HuH-7.5 (cell line): ENCODE measurements around the gene BRINP1.

ENCODE experiments used
- DNase-seq: peaks from one replicate; pipeline ENCODE4 v3.0.0; 2011; ENCODE audit warnings: low spot score

Gene BRINP1, protein sequence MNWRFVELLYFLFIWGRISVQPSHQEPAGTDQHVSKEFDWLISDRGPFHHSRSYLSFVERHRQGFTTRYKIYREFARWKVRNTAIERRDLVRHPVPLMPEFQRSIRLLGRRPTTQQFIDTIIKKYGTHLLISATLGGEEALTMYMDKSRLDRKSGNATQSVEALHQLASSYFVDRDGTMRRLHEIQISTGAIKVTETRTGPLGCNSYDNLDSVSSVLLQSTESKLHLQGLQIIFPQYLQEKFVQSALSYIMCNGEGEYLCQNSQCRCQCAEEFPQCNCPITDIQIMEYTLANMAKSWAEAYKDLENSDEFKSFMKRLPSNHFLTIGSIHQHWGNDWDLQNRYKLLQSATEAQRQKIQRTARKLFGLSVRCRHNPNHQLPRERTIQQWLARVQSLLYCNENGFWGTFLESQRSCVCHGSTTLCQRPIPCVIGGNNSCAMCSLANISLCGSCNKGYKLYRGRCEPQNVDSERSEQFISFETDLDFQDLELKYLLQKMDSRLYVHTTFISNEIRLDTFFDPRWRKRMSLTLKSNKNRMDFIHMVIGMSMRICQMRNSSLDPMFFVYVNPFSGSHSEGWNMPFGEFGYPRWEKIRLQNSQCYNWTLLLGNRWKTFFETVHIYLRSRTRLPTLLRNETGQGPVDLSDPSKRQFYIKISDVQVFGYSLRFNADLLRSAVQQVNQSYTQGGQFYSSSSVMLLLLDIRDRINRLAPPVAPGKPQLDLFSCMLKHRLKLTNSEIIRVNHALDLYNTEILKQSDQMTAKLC

DNA sequence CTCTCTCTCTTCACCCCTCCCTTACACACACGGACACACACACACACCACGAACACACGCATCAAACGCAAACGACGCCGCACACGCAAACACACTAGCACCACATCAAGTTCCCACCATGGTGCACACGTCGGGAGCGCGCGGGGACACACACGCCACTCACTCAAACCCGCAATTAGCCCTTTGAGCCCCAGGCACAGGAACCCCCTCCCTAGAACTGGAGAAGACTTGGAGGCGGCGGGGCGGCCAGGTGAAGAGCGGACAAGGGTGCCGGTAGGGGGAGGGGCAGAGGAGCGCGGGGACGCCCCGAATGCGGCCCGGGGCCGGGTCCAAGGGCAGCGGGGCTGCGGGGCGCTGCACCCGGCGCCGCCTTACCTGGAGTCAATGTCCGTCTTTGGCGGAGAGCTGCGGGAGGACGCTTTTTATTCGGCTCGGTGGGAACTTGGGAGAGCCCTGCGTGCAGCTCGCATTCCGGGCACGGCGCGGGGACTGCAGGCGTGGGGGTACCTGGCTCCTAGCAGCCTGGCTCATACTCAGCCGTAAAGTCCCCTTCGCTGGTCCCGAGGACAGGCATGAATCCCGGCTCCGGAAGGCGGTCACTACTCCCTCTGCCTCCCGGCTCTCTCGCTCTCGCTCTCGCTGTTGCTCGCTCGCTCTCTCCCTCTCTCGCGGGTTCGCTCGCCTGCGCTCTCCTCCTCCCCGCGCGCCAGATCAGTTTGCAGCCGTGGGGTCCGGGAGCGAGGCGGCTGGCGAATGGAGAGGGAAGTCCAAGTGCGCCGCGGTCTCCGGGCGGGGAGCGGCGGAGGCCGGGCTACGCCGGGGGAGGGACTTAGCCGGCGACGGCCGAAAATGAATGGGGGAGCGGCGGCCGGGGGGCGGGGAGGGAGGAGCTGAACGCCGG lies at the start of gene BRINP1:
Gene BRINP1 (minus strand): TSS at position 755 of the 901 bp plus-strand sequence. CDS start 56,080 bp downstream, outside the sequence.
- no peak for DNase-seq

DNA sequence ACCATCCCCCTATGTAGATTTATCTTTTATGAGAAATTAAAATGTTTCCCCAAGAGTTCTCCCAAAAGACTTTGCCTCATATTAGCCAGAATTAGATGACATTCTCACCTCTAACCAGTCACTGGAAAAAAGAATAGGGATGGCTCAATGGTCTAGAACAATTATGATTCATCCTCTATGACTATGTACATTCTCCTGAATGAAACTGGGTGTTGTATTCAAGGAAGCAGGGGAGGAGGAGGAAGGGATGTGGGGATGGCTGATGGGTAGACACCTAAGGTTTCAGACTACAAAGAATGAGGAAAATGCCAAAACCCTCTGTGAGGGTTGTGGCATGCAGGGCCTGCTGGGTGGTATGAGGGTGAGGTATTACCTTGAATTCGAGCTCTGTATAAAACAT lies 49.5 kb upstream of the BRINP1 start:
- DNase-seq = no peak

DNA sequence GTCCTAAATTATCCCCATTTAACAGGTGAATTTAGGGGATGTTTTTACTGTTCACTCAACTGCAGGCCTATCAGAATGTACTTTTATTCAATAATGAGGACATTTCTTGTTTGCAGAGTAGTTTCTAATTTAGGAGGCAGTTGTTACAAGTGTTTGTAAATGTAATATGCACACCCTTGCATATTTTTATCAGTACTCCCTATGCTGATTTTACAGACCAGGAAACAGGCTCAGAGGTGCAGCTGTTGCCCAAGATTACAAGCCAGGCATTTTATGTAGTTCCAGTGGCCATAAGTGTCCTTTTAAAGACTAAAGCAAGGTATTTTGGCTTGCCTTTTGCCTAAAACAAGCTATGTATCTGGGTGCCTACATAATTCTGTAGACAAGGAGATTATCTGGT lies 47.6 kb upstream of the BRINP1 start:
- DNase-seq = no peak

DNA sequence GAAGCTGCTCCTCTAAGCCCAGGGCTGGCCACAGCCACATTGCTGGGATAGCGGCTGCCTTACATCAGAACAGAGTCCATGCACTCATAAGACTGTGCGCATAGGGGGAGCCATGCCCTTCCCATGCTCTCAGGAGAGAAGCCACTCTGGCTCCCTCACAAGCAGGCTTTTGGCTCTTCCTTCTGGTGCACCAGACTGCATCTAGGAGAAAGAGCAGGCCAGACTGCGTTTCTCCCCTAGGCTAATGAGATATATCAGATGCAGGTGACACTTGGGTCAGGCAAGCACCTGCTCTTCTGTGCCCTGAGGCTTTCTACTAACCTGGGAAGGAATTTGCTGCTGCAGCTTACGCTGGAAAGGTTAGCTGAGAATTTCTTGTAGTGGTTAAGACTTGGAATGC lies 43.2 kb upstream of the BRINP1 start:
- no peak for DNase-seq

GRCh38 chr9:119409552-119409951 lies 40.3 kb upstream of the BRINP1 start:
- DNase-seq = no peak

DNA sequence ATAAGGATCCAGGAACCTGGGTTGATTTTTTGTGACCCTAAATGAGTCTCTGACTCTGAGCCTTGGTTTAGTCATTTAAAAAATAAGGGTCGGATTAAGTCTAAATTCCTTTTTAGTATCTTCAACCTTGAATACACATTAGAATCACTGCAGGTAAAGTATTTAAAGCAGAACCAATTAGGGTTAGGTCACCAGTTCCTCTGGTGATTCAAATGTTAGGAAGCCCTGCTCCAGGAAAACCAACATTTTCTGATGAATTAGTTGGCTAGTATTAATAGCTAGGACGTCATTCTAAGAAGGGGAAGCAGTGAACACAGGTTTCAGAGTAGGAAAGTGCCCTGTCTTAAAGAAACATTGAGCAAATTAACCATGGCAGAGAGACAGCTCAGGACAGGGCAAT lies 31.4 kb upstream of the BRINP1 start:
- DNase-seq = no peak

GRCh38 chr9:119398350-119398749 lies 29.1 kb upstream of the BRINP1 start:
- no peak for DNase-seq

GRCh38 chr9:119391878-119392277 lies 22.6 kb upstream of the BRINP1 start:
- no peak for DNase-seq

GRCh38 chr9:119375892-119376291 lies 6.7 kb upstream of the BRINP1 start:
- no peak for DNase-seq

DNA sequence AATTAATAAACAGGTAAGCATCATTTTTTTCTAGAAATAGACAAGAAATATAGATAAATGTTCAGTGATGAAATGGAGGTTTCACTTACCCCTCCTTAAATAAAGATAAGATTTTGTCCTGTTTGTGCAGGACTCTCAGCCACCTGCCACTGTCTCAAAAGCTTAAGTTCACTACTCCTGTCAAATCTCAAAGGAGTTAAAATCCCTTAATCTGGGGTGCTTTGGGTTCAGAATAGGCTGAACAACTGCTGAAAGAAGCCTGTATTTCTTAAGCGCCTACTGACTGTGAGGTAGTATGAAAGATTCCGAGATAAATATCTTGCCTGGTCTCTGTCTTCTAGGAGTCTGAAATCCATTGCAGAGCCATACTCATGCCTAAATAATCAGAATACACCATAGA lies 3.7 kb upstream of the BRINP1 start:
- DNase-seq = no peak

GRCh38 chr9:119370816-119371215 lies 1.6 kb upstream of the BRINP1 start:
- DNase-seq = peak; percentile 55

DNA sequence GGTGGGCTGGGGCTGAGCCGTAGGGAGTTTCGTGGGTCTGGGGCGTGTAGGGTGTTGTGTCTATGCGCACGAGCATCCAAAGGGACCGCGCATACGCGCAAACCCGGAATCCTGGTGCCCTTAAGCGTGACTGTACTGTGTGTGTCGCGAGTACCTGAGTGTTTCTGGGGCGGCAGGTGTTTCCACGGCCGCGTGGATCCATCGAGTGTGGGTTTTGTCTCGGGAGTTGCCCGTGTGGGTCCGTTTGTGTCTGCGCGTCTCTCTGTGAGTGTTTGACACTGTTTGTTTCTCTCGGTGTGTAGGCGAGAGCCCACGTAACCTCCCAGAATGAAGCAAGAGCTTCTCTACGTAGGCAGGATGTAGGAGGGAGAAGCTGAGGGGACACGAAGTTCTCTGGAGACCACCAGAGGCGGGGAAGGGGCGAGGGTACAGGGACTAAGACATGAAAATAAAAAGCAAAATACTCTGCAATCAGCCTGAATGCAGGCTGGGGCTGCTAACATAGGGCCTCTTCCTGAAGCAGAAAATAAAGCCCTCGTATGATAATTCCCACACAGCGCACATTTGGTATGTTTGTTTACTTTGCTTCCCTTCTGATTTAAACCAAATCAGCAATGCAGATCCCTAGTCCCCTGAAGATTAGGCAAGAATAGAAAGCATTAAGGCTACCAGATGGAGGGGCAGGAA lies 588 bp upstream of the BRINP1 start:
- no peak for DNase-seq

DNA sequence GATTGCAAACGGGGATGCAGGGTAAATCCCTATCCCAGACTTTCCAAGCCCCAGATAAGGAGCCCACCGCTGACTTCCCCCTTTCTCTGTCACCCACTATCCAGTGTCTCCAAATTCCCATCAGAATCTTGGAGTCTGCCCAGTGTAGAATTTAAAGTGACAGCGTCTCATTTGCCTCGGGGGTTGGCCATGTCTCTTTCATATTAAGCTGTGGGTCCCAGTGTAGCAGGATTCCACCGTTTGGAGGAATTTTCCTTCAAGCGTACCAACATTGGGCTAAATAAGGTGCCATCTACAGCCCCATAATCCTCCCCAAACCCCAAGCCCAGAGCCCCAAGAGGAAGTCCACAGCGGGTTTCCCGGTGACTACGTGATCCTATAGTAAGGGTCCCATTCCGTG lies 1.1 kb downstream of the BRINP1 start:
- no peak for DNase-seq

- no peak for DNase-seq
Measured at GRCh38 chr9:119367683-119368075, 1.6 kb downstream of the BRINP1 start.

DNA sequence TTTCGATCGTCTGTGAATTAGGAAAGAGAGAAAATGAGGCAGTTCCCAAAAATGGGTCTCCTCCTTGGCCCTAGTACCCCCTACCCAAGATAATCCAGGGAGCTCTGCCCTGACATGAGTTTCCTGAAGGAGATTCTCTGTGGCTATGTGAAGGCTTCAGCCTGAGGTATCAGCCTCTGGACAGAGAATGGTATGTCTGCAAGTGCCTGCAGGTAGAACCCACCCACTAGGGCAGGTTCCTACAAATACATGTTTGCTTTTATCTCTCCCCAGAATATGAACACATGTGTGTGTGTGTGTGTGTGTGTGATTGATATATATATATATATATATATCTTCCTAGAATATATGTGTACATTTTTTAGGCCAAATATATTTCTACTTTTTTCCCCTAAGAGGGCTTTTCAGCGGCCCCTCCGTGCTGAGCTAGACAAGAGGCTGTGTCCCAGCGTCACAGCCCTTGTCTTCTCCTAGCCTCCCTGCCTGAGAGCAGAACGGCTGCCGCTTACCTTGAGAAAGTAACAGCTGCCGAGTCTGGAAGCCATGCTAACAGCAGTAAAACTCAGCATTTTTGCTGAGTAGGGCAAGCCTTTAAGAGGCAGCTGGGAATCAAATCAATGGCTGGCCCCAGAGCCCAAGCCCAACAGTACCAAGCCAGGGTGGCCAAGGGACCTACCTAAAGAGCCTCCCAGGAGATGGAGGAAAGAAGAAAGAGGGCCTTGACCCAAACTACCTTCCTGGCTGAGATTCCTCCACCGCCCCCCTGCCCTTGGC lies 2.1 kb downstream of the BRINP1 start:
- DNase-seq = no peak

DNA sequence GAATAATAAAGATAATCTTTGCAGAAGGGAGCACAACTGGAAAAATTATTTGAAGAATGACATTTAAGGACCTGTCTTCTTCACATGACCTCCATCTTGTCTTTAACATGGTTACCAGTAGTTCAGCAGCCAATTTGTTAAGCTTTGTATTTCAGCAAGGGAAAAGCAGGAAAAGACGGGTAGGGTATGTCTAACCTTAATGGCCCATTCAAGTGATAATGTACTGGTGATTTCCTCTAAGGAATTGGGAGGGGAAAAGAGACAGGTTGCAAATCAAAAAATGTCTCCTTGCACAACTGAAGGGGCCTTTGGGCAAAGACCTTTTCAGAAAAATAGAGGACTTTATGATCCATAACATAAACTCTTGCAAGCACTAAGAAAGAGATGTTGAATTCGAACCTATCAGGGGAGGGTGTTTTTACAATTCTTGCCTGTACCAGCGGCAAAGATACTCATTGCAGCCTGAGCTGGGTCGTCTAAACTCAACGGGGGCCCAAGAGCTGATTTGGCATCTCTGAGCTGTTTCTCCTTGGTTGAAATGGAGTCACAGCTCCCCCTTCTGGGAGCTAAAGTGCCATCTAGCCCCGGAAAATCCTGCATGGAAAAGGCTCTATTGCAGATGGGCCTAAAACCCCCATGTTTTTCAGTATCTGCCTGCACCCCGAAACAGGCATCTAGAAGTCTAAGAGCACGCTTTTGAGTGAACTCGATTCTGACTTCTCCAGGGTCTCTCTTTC lies 3.8 kb downstream of the BRINP1 start:
- peak; percentile 22 for DNase-seq

DNA sequence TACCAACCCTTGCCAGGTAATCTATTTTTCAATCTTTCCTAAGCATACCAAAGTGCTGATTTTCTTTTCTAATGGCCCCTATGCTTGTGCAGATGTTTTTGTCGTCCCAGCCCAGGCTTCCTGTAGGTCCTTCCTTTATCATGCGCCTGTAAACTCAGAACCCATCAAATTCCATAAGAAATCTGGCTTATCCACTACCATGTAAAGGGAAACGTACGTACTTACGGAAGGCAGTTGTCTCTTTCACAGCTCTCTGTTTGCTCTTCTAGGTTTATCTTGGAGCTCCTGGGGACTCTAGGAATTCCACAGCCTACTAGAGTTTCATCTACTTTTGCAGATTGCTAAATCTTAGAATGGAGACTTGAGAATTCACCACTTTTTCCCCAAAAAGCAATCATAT lies 9.0 kb downstream of the BRINP1 start:
- no peak for DNase-seq

DNA sequence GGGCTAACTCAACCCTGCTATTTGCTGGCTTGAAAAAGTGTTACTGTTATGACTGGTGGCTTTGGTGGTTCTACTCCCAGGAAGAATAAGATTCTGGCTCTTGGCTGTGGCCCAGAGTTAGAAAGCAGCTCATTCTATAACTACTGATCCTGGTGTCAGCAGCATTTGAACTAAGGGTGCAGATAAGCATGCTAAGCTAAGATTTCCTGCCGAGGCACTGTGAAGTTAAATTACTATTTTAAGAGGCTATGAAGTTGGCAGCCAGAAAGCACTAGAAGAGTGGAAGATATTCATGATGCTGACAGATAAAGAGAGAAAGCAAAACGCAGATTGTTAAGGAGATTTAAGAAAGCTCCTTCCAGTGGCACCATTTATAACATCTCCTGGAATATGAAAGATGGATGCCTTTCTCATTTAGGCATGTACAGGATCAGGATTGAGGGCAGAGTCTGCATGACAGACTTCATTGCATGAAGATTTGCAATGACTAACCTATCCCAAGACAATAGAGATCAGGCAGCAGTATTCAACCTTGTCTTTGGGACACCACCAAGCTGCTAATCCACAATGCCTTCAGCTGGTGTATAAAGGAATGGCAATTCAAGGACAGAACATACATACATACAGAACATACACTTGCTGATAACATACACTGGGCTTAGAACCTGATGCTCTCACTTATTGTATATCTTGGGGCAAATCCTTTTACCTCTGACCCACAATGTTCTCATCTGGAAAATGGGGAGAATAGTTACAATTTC lies 11.7 kb downstream of the BRINP1 start:
- no peak for DNase-seq

DNA sequence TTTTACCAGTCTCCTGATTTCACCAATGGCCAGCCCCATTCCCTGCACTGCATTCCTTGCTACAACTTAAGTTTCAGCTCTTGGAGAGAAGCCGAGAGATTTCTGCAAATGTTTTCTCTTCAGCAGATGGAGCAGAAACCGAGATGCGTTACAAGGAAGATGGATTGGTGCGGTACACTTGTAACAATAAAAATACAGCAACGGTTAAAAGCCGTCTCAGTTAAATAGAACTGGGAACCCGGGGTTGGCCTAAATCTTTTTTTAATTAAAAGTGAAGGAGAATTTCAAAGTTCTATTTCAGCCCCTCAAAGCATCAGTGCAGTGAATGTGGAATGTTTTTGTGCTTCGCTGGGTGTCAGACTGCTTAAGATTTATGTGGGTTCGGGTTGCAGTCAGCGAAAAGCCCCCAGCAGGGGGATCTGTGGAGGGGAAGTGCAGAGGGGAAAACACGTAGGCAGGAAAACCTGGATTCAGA lies 19.8 kb downstream of the BRINP1 start:
- no peak for DNase-seq
